Measurements from ENCODE around the gene RHCE.
"Not testable (repeated sequence)": the region's sequence is repeated elsewhere in the genome, so short reads cannot be mapped to it uniquely, and the experiment has no call there.

The RHCE gene

DNA sequence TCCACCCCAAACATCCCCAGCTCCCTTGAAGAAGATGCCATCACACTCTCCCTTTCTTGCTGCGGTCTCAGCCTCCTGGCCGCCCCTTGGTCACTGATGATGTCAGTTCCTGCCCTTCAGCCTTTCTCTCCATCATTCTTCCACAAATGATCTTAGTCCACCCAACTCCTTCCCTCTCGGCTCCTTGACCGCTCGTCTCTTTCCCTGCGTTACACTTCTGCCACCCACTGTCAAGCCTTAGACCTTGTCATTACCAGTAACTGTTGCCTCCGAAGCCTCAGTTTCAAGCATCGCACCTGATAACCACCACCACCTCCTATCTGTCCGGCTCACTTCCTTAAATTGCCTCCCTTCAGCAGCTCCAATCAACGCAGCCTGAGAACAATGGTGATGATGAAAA is 23.1 kb downstream of the RHCE start:
- DNase-seq, result not testable (repeated sequence)

- DNase-seq, result no peak
Measured at GRCh38 chr1:25392841-25393240, 27.8 kb downstream of the RHCE start.

- DNase-seq, result not testable (repeated sequence)
Measured at GRCh38 chr1:25389721-25390120, 30.9 kb downstream of the RHCE start.

- not testable (repeated sequence) for DNase-seq
Measured at GRCh38 chr1:25388691-25389090, 31.9 kb downstream of the RHCE start.

- DNase-seq, result not testable (repeated sequence)
Measured at GRCh38 chr1:25387096-25387495, 33.5 kb downstream of the RHCE start.

GRCh38 chr1:25383875-25384274 is 36.8 kb downstream of the RHCE start:
- DNase-seq, result not testable (repeated sequence)

DNA sequence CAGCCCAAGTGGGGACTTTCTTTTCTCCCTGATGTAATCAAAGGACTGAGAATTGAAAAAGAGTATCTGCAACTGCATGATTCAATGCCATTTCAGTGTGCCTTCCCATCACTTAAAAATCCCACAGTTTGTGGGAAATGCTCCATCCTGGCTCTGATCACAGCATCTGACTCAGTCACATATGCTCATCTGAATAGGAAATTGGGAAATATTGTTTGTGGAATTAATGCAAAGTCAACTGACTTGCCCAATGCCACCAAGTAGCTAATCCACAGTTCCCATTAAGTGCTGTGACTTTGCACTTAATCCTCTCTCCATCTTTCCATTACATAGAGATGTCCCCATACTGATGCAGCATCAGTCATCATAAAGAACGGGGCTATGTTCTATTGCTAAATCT is 37.5 kb downstream of the RHCE start:
- DNase-seq, result not testable (repeated sequence)

- DNase-seq, result not testable (repeated sequence)
Measured at GRCh38 chr1:25382543-25382942, 38.1 kb downstream of the RHCE start.

- DNase-seq, result not testable (repeated sequence)
Measured at GRCh38 chr1:25378367-25378766, 42.3 kb downstream of the RHCE start.

DNA sequence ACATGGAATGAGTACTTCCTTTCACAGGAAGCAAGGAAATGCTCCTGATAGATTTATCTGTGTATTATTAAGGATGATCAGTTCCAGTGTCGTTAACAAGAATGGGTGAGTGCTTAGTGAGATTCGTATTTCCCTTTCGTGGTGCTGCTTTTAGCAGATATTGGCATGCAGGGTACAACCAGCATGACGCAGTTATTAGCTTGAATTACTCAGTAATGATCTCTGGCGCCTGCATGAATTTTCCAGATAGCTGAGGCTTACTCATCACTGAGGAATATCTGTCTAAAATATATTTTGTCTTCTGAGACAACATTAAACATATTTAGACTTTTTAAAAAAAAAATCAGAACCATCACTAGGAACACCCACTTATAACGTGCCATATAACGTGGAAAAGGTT is 48.9 kb downstream of the RHCE start:
- not testable (repeated sequence) for DNase-seq

DNA sequence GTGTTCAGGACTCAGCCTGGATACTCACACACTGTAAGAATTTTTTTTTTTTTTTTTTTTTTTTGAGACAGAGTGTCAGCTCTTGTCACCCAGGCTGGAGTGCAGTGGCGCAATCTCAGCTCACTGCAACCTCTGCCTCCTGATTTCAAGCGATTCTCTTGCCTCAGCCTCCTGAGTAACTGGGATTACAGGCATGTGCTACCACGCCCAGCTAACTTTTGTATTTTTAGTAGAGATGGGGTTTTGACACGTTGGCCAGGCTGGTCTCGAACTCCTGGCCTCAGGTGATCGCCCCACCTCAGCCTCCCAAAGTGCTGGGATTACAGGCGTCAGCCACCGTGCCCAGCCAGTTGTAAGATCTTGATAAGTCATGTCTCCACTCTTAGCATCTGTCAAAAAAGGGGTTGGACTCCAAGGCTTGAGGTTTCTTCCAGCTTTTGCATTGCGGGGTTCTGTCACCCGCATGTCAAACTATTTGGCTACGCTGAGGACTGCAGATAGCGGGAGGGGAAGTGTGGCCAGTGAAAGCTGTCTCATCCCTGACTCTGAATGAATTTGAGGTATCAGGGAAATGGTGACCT is 50.8 kb downstream of the RHCE start:
- not testable (repeated sequence) for DNase-seq

DNA sequence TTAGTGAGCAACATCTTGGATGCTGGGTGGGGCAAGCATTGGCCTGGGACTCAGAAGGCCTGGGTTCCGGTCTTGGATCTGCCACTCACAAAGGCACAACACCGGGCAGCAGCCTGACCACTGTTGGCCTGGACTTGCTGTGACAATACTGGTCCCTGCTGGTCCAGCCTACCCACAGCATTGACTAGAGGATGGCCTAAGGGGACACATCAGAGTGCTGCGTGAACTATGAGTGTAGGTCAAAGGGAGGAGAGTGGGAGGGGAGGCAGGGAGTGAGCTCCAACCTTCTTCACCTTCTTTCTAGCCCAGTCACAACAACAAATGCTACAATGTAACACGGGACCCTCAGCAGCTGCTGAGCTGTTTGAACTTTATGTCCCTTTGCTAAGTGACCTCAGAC is 51.4 kb downstream of the RHCE start:
- no peak for DNase-seq

GRCh38 chr1:25362634-25363559 is 57.7 kb downstream of the RHCE start:
- DNase-seq, result not testable (repeated sequence)

DNA sequence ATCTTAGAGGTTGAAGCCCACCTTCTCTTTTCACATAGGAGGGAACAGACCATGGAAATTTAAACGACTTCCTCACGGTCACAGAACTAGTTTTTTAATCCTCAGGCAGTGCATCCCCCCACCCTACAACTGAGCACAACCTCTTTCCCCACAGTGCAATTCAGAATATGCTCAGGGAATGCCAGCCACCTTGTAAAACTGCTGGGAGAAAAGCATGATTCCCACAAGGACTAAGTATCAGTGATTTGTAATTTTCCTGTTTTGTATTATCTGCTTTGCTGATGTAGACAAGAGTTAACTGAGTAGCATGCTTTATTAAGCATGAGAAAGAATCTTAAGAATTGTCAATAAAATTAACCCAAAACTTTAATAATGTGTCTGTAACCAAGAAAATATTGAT is 58.7 kb downstream of the RHCE start:
- DNase-seq, result no peak

DNA sequence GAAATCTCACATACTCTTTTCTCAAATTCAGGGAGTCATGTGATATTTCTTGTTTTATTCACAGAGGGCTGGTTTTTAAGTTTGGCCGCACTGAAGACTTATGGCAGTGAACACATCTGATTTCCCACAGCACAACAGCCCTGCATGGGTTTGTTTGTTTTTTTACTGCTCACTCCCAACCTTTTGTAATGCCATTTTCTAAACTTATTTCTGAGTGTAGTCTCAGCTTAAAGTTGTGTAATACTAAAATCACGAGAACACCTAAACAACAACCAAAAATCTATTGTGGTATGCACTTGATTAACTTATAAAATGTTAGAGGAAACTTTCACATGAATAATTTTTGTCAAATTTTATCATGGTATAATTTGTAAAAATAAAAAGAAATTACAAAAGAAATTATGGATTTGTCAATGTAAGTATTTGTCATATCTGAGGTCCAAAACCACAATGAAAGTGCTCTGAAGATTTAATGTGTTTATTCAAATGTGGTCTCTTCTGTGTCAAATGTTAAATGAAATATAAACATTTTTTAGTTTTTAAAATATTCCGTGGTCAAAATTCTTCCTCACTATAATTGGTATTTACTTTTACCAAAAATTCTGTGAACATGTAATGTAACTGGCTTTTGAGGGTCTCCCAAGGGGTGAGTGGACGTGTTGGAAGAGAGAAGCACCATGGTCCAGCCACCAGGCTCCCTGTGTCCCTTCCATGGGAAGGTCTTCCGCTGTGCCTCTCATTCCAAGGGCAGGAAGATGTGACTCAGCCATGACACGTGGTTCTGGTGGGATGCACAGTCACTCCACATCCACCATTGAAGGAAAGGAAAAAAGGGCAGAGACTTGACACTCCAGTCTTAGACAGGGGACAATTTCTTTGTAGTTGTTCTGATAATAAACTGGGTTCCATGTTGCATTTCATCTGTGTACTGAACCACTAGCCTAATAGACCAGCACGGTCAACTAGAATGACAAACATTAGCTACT is 59.7 kb downstream of the RHCE start:
- DNase-seq, result peak; percentile 24

DNA sequence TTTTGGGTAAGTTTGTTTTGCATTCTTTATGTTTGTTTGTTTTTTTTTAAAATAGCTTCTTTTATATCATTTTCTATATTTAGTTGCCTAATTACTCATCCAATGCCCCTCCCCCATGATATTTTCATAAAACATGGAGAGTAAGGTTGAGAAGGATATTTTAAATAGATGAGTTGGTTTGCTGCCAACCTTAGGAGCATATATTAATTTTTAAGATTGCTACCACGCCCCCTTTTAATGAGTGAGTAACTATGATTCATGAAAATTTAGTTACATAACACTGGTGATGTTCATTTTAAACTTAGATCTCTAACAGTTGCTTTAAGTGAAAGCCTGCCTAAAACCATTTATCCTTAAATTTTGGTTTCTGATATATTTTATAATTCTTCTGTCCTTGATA is 63.8 kb downstream of the RHCE start:
- no peak for DNase-seq

DNA sequence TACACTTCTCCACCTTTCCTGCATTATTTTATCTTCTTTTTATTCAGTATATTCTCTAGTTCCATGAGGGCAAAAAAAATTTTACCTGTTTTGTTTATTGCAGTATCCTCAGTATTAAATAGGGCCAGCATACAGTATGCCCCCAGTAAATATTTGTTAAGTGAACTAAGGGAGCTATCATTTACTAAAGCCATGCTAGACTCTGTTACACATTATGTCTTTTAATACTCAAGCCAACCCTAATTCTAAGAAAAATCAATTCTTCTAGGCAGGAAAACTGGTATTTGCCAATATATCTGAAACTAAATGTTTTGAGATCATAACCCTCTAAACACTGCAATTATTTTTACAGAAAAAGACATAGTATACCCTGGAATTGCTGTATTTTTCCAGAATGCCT is 64.2 kb downstream of the RHCE start:
- no peak for DNase-seq

DNA sequence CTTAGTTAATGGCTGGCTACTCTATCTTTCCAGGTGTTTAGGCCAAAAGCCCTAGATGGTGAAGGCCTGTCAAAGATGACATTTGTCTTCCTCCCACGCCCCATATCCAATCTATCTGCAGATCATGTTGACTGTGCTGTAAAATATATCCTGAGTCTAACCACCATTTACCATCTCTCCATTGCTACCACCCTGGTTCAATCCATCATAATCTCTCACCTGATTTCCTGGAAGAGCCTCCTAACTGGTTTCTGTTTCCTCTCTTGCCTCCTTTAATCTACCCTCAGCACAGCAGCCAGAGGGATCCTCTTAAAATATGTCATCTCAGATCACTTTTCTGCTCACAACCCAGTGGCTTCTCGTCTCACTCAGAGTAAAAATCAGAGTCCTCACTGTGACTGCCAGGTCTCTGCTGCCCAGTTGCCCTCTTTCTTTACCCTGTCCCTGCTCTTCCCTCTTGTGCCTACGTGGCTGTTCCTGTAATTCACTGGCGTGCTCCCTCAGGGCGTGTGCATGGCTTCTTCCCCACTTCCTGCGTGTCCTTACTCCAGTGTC is 64.7 kb downstream of the RHCE start:
- DNase-seq, result no peak

GRCh38 chr1:25349606-25350005 is 71.0 kb downstream of the RHCE start:
- DNase-seq, result no peak

DNA sequence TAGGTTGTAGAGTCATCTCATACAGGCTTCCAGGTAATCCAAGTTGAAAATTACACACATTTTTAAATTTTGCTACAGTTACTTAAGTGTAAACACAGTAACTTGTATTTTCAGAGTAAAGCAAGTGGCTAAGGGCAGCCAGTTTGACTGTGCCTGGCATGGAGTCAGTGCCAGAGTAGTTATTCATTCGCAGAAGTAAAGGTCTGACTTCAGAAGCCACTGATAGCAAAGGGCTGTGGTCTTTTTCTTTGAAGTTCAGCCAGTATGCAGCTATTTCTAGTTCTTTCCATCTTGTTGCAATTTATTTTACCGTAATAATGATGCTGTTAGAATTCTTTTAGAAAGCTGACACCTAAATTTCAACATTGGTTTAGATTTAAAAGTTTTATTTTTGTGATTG is 73.1 kb downstream of the RHCE start:
- DNase-seq, result no peak

GRCh38 chr1:25343872-25344271 is 76.8 kb downstream of the RHCE start:
- DNase-seq, result no peak

- no peak for DNase-seq
Measured at GRCh38 chr1:25342846-25343245, 77.8 kb downstream of the RHCE start.

DNA sequence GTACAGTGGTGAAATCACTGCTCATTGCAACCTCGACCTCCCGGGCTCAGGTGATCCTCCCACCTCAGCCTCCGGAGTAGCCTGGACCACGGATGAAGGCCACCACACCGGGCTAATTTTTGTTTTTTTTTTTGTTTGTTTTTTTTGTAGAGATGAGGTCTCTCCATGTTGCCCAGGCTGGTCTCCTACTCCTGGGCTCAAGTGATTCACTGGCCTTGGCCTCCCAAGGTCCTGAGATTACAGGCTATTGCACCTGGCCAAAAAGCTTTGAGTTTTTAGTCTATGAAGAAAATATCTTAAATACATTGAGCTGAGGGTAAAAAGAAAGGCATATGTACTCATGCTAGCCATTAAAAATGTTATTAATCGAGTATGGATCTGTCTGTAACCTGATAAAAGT is 78.9 kb downstream of the RHCE start:
- DNase-seq, result no peak

All from right hindlimb (tissue), 1 donor.